Liver (tissue), 9 donors: ENCODE data around the gene CAPN1. TPM values are rescaled to one million over a fixed set of nuclear protein-coding genes. Genes with fewer than 3 reads are reported as not detected.

Experiments
- DNase-seq: peaks from one replicate; pipeline ENCODE4 v3.0.0-alpha.2; 2017; ENCODE audit warnings: low spot score
- H3K27ac ChIP-seq, 2 donors: one replicate each; pipeline ENCODE4 v1.7.0; 2013; ENCODE audit warnings: inconsistent platforms in 2 of 2, low read length in 2 of 2, control low read depth in 1 of 2, low read depth in 1 of 2, mild to moderate bottlenecking in 1 of 2
- H3K27me3 ChIP-seq, 4 donors: one replicate each; pipeline versions ENCODE4 v1.6.1 to v1.7.0; 2013; ENCODE audit warnings: low read length in 3 of 4, inconsistent platforms in 1 of 4, mild to moderate bottlenecking in 1 of 4, moderate library complexity in 1 of 4; ENCODE audit not compliant: control insufficient read depth in 4 of 4, insufficient read depth in 4 of 4
- H3K36me3 ChIP-seq, 4 donors: one replicate each; pipeline versions ENCODE4 v1.6.1 to v1.7.0; 2013; ENCODE audit warnings: low read length in 3 of 4, mild to moderate bottlenecking in 3 of 4, low read depth in 1 of 4, moderate library complexity in 1 of 4; ENCODE audit not compliant: control insufficient read depth in 4 of 4, insufficient read depth in 3 of 4
- H3K4me1 ChIP-seq, 4 donors: one replicate each; pipeline versions ENCODE4 v1.6.1 to v1.7.0; 2013; ENCODE audit warnings: low read length in 3 of 4, mild to moderate bottlenecking in 3 of 4, moderate library complexity in 1 of 4; ENCODE audit not compliant: control insufficient read depth in 4 of 4, insufficient read depth in 4 of 4
- H3K4me3 ChIP-seq, 3 donors: one replicate each; pipeline versions ENCODE4 v1.6.1 to v1.7.0; 2013; ENCODE audit warnings: low read length in 3 of 3, control low read depth in 1 of 3, low read depth in 1 of 3, mild to moderate bottlenecking in 1 of 3
- H3K9ac ChIP-seq, 2 donors: one replicate each; pipeline ENCODE4 v1.7.0; 2013; ENCODE audit warnings: low read length in 2 of 2, mild to moderate bottlenecking in 2 of 2, moderate library complexity in 2 of 2, control low read depth in 1 of 2, low read depth in 1 of 2
- H3K9me3 ChIP-seq, 4 donors: one replicate each; pipeline versions ENCODE4 v1.6.1 to v1.7.0; 2013; ENCODE audit warnings: low read length in 3 of 4; ENCODE audit not compliant: control insufficient read depth in 4 of 4
- EGR1 ChIP-seq, 2 donors: IDR thresholded peaks; 2 replicates each; pipeline ENCODE4 v1.6.1; 2016 to 2018; ENCODE audit warnings: antibody characterized with exemption in 2 of 2, low read depth in 2 of 2
- FOXA1 ChIP-seq: IDR thresholded peaks from 2 replicates; pipeline ENCODE4 v1.6.1; 2016; ENCODE audit warnings: antibody characterized with exemption
- GABPA ChIP-seq, 2 donors: IDR thresholded peaks in 1 of 2; conservative IDR thresholded peaks in 1 of 2; 2 replicates each; pipeline ENCODE4 v1.6.1; 2016; ENCODE audit warnings: antibody characterized with exemption in 2 of 2, mild to moderate bottlenecking in 1 of 2, moderate library complexity in 1 of 2
- HNF4A ChIP-seq, 2 donors: conservative IDR thresholded peaks; 2 replicates each; pipeline ENCODE4 v1.6.1; 2016; ENCODE audit warnings: antibody characterized with exemption in 2 of 2, mild to moderate bottlenecking in 2 of 2
- HNF4G ChIP-seq: IDR thresholded peaks from 2 replicates; pipeline ENCODE4 v1.6.1; 2016; ENCODE audit warnings: antibody characterized with exemption
- JUND ChIP-seq, 2 donors: IDR thresholded peaks; 2 replicates each; pipeline ENCODE4 v1.6.1; 2016; ENCODE audit warnings: antibody characterized with exemption in 2 of 2
- MAX ChIP-seq: IDR thresholded peaks from 2 replicates; pipeline ENCODE4 v1.6.1; 2016; ENCODE audit warnings: antibody characterized with exemption
- NR2F2 ChIP-seq: IDR thresholded peaks from 2 replicates; pipeline ENCODE4 v1.6.1; 2016; ENCODE audit warnings: antibody characterized with exemption
- RAD21 ChIP-seq, 2 donors: IDR thresholded peaks; 2 replicates each; pipeline ENCODE4 v1.6.1; 2016; ENCODE audit warnings: antibody characterized with exemption in 2 of 2, mild to moderate bottlenecking in 2 of 2
- RXRA ChIP-seq, 2 donors: IDR thresholded peaks; 2 replicates each; pipeline ENCODE4 v1.6.1; 2017 to 2018; ENCODE audit warnings: antibody characterized with exemption in 2 of 2, mild to moderate bottlenecking in 1 of 2
- SP1 ChIP-seq: IDR thresholded peaks from 2 replicates; pipeline ENCODE4 v1.6.1; 2018; ENCODE audit warnings: antibody characterized with exemption, mild to moderate bottlenecking
- TAF1 ChIP-seq: conservative IDR thresholded peaks from 2 replicates; pipeline ENCODE4 v1.6.1; 2016; ENCODE audit warnings: antibody characterized with exemption, mild to moderate bottlenecking
- YY1 ChIP-seq: IDR thresholded peaks from 2 replicates; pipeline ENCODE4 v1.6.1; 2016; ENCODE audit warnings: antibody characterized with exemption, mild to moderate bottlenecking
- ZBTB33 ChIP-seq: IDR thresholded peaks from 2 replicates; pipeline ENCODE4 v1.6.1; 2016; ENCODE audit warnings: antibody characterized with exemption
- WGBS: extraction: QIAGEN DNeasy Blood & Tissue Kit; methylation state at CpG from one replicate; pipeline ENCODE4 v1.1.7; 2013; 5-methylcytosine and 5-hydroxymethylcytosine counted together
- polyA plus RNA-seq, 2 donors: library from polyadenylated mRNA; stranded (reverse) in 1 of 2; unstranded in 1 of 2; fragments of 200-250 nt in 1 of 2; fragments of >200 nt in 1 of 2; fragmentation: Nextera tagmentation in 1 of 2; extraction: Ambion mirVana in 1 of 2; gene quantifications; one replicate each; pipeline versions ENCODE4 v1.2.1 to v1.2.3, GENCODE V29; 2013 to 2015
- total RNA-seq, 2 donors: library from RNA; depleted of rRNA; stranded (reverse); fragments of >200 nt; gene quantifications; one replicate each; pipeline ENCODE4 v1.2.3, GENCODE V29; 2014
- TF ChIP-seq, protein P1 (sequence below): IDR thresholded peaks from 2 replicates; pipeline ENCODE4 v1.6.1; 2016; ENCODE audit warnings: antibody characterized with exemption, mild to moderate bottlenecking
- TF ChIP-seq, protein P2 (sequence below): fragments of 150-350 bp; IDR thresholded peaks from 2 replicates; pipeline ENCODE4 v1.5.1; 2017; ENCODE audit warnings: improper control_type of control experiment, low read depth, low read length; ENCODE audit not compliant: missing input control
- TF ChIP-seq, protein P3 (sequence below): IDR thresholded peaks from 2 replicates; pipeline ENCODE4 v1.6.1; 2016; ENCODE audit warnings: antibody characterized with exemption
- donor health status: healthy.
- donor health status: healthy.
- donor health status: healthy.
- donor health status: healthy.
- donor health status: healthy.

The CAPN1 gene
- total and polyA plus RNA-seq, 4 donors = 39.6 to 183 (median 65.1) TPM

DNA sequence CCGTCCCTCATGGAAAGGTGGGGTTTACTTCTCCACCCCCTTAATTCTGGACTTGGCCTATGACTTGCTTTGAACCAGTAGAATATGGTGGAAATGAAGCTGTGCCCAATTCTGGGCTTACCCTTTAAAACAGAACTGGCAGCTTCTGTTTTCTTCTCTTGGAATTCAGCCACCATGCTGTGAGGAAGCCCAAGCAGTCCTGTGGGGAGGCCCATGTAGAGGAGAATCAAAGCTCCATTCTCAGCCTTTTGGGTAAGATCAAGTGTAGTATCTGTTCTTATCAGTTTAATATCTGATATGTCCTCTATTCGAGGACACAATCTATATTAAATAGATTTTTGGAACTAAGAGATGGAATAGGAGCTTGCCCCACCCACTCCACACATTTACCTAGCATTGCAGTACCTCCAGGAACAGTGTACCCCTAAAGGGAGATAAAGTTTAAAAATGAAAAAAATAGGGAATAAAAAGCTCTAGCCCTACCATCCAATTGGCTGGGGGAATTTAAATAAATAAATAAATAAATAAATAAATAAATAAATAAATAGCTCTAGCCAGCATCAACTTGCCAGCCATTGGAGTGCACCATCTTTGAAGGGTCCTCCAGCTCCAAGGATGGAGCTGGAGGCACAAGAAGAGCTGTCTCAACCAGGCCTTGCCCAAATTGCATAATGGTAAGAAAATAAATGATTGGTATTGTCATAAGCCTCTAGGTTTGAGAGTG, 34.2 kb upstream of the CAPN1 start:
- H3K9ac ChIP-seq = no peak overlapping the region
- TF ChIP-seq JUND (IDR thresholded peaks at IDR 0.05) = no peak
- no peak for TF ChIP-seq ZBTB33
- no peak for TF ChIP-seq HNF4G
- TF ChIP-seq, protein P1, sequence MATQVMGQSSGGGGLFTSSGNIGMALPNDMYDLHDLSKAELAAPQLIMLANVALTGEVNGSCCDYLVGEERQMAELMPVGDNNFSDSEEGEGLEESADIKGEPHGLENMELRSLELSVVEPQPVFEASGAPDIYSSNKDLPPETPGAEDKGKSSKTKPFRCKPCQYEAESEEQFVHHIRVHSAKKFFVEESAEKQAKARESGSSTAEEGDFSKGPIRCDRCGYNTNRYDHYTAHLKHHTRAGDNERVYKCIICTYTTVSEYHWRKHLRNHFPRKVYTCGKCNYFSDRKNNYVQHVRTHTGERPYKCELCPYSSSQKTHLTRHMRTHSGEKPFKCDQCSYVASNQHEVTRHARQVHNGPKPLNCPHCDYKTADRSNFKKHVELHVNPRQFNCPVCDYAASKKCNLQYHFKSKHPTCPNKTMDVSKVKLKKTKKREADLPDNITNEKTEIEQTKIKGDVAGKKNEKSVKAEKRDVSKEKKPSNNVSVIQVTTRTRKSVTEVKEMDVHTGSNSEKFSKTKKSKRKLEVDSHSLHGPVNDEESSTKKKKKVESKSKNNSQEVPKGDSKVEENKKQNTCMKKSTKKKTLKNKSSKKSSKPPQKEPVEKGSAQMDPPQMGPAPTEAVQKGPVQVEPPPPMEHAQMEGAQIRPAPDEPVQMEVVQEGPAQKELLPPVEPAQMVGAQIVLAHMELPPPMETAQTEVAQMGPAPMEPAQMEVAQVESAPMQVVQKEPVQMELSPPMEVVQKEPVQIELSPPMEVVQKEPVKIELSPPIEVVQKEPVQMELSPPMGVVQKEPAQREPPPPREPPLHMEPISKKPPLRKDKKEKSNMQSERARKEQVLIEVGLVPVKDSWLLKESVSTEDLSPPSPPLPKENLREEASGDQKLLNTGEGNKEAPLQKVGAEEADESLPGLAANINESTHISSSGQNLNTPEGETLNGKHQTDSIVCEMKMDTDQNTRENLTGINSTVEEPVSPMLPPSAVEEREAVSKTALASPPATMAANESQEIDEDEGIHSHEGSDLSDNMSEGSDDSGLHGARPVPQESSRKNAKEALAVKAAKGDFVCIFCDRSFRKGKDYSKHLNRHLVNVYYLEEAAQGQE = no peak
- no peak for TF ChIP-seq YY1
- no peak for TF ChIP-seq FOXA1
- TF ChIP-seq, protein P2, sequence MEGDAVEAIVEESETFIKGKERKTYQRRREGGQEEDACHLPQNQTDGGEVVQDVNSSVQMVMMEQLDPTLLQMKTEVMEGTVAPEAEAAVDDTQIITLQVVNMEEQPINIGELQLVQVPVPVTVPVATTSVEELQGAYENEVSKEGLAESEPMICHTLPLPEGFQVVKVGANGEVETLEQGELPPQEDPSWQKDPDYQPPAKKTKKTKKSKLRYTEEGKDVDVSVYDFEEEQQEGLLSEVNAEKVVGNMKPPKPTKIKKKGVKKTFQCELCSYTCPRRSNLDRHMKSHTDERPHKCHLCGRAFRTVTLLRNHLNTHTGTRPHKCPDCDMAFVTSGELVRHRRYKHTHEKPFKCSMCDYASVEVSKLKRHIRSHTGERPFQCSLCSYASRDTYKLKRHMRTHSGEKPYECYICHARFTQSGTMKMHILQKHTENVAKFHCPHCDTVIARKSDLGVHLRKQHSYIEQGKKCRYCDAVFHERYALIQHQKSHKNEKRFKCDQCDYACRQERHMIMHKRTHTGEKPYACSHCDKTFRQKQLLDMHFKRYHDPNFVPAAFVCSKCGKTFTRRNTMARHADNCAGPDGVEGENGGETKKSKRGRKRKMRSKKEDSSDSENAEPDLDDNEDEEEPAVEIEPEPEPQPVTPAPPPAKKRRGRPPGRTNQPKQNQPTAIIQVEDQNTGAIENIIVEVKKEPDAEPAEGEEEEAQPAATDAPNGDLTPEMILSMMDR = no peak
- TF ChIP-seq SP1 = no peak
- no peak for TF ChIP-seq RAD21 (IDR thresholded peaks at IDR 0.05)
- no peak for TF ChIP-seq MAX
- H3K4me1 ChIP-seq = peaks cover 9 to 46% (median 41%) of the 10 kb centered on the region in 4 donors
- DNase-seq = no peak
- H3K27me3 ChIP-seq = no peaks in the 10 kb centered on the region
- no peak overlapping the region for H3K27ac ChIP-seq
- 90% methylated on average over 2 of the region's 2 CpGs for WGBS
- H3K4me3 ChIP-seq = peak overlapping the region in 1 of 3 donors; percentile 42
- H3K9me3 ChIP-seq = no peaks in the 10 kb centered on the region
- no peaks in the 10 kb centered on the region for H3K36me3 ChIP-seq

DNA sequence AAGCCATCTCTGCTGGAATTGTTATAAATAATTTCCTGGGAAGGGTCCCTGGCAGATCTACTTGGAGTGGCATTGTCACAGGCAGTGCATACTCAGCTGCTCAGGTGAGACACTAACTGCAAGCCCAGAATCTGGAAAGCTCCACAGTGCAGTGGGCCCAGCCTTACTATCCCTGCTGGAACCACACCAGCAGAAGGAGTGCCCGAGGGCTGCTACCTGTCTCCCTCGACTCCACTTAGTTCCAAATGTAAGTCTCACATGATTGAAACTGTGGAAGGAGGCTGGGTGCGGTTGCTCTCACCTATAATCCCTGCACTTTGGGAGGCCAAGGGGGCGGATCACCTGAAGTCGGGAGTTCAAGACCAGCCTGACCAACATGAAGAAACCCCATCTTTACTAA, 33.1 kb upstream of the CAPN1 start:
- H3K36me3 ChIP-seq = no peaks in the 10 kb centered on the region
- H3K27me3 ChIP-seq = no peaks in the 10 kb centered on the region
- H3K4me3 ChIP-seq = no peak overlapping the region
- H3K9me3 ChIP-seq = no peaks in the 10 kb centered on the region
- no peak for DNase-seq
- WGBS = 92% methylated on average over 5 of the region's 5 CpGs
- H3K9ac ChIP-seq = no peak overlapping the region
- no peak overlapping the region for H3K27ac ChIP-seq
- peaks cover 9 to 46% (median 40%) of the 10 kb centered on the region in 4 donors for H3K4me1 ChIP-seq
- TF ChIP-seq, protein P1 = no peak
- no peak for TF ChIP-seq YY1
- TF ChIP-seq HNF4A (conservative IDR thresholded peaks at IDR 0.05) = no peak
- no peak for TF ChIP-seq EGR1 (IDR thresholded peaks at IDR 0.05; ENCODE audit: low read depth in 2 of 2)
- TF ChIP-seq GABPA (IDR thresholded peaks at IDR 0.05 in 1 of 2, conservative IDR thresholded peaks at IDR 0.05 in 1 of 2) = no peak
- TF ChIP-seq, protein P3, sequence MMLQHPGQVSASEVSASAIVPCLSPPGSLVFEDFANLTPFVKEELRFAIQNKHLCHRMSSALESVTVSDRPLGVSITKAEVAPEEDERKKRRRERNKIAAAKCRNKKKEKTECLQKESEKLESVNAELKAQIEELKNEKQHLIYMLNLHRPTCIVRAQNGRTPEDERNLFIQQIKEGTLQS = no peak
- no peak for TF ChIP-seq TAF1
- no peak for TF ChIP-seq MAX
- TF ChIP-seq, protein P2 = no peak
- TF ChIP-seq FOXA1 = no peak
- TF ChIP-seq RXRA (IDR thresholded peaks at IDR 0.05) = no peak
- TF ChIP-seq NR2F2 = no peak
